Caco-2 (cell line): ENCODE data around the gene NBEAL1. TPM values are rescaled to one million over a fixed set of nuclear protein-coding genes. Genes with fewer than 3 reads are reported as not detected.
"Not testable (repeated sequence)": the region's sequence is repeated elsewhere in the genome, so short reads cannot be mapped to it uniquely, and the experiment has no call there.

ENCODE experiments used
- BruUV-seq: library from RNA; stranded (reverse); fragments of 400-500 nt; replicated peaks from 2 replicates; lab custom pipeline; 2021; lab: Mats Ljungman, UMichigan
- CTCF ChIA-PET: fragments of 300-600 bp; sonication (Branson Sonifier 250); formaldehyde crosslinking; loops from one replicate; lab custom pipeline; 2022; ENCODE audit warnings: antibody characterized with exemption; lab: Charles Lee
- POLR2A ChIA-PET: fragments of 300-600 bp; sonication (Branson Sonifier 250); formaldehyde crosslinking; loops from one replicate; lab custom pipeline; 2022; ENCODE audit warnings: antibody characterized with exemption; lab: Charles Lee
- DNase-seq, 2 experiments: peaks; one replicate each; pipeline versions ENCODE4 v3.0.0 to v3.0.0-alpha.2; 2020 to 2022
- H3K27me3 ChIP-seq: replicated peaks from 2 replicates; pipeline ENCODE4 v1.6.0; 2011; ENCODE audit warnings: low read length; ENCODE audit not compliant: control insufficient read depth, insufficient read depth
- H3K36me3 ChIP-seq: 2 replicates; pipeline ENCODE4 v1.5.1; 2011; ENCODE audit warnings: low read length; ENCODE audit not compliant: control insufficient read depth, insufficient read depth
- H3K4me1 ChIP-seq: fragments of 250-450 bp; sonication (Bioruptor Pico); 2 replicates; pipeline ENCODE4 v1.5.1; 2020; ENCODE audit warnings: mild to moderate bottlenecking
- H3K4me3 ChIP-seq: 2 replicates; pipeline ENCODE4 v1.5.1; 2011; ENCODE audit warnings: low read depth, mild to moderate bottlenecking, control low read depth, low read length
- H3K9me3 ChIP-seq: fragments of 250-450 bp; sonication (Bioruptor Pico); 2 replicates; pipeline ENCODE4 v1.5.1; 2020; ENCODE audit warnings: mild to moderate bottlenecking, moderate library complexity
- H3K27ac Mint-ChIP-seq: one replicate; pipeline ENCODE4 v1.8.0; 2022; ENCODE audit warnings: mixed read lengths; ENCODE audit not compliant: unreplicated experiment
- H3K27me3 Mint-ChIP-seq: one replicate; pipeline ENCODE4 v1.8.0; 2022; ENCODE audit warnings: mixed read lengths; ENCODE audit not compliant: insufficient read depth, unreplicated experiment
- H3K36me3 Mint-ChIP-seq: one replicate; pipeline ENCODE4 v1.8.0; 2022; ENCODE audit warnings: mild to moderate bottlenecking, mixed read lengths; ENCODE audit not compliant: insufficient read depth, unreplicated experiment
- H3K4me1 Mint-ChIP-seq: one replicate; pipeline ENCODE4 v1.8.0; 2022; ENCODE audit warnings: low read depth, mixed read lengths; ENCODE audit not compliant: unreplicated experiment
- H3K4me3 Mint-ChIP-seq: one replicate; pipeline ENCODE4 v1.8.0; 2022; ENCODE audit warnings: mild to moderate bottlenecking, moderate library complexity, mixed read lengths; ENCODE audit not compliant: unreplicated experiment
- H3K9me3 Mint-ChIP-seq: one replicate; pipeline ENCODE4 v1.8.0; 2022; ENCODE audit warnings: mixed read lengths; ENCODE audit not compliant: unreplicated experiment
- CTCF ChIP-seq, 2 experiments: fragments of 200-600 bp in 1 of 2; IDR thresholded peaks; 1 replicate in 1 of 2; 2 replicates in 1 of 2; pipeline versions ENCODE4 v1.5.1 to v1.8.0; 2011 to 2022; ENCODE audit warnings: antibody characterized with exemption in 1 of 2, control low read depth in 1 of 2, inconsistent platforms in 1 of 2, low read depth in 1 of 2, low read length in 1 of 2, mild to moderate bottlenecking in 1 of 2, moderate library complexity in 1 of 2; ENCODE audit not compliant: insufficient read depth in 1 of 2, severe bottlenecking in 1 of 2, unreplicated experiment in 1 of 2
- intact Hi-C: fragments of 100-400 bp; cut with micrococcal nuclease; formaldehyde crosslinking; loops from one replicate; pipeline ENCODE4 v1.10.0; 2022; ENCODE audit not compliant: unreplicated experiment
- total RNA-seq: library from RNA; stranded (reverse); gene quantifications from 2 replicates; pipeline ENCODE4 v1.2.3, GENCODE V29; 2022

Gene NBEAL1
- total RNA-seq, 1 experiment from 2014 or later = 44.1 TPM

GRCh38 chr2:203038586-203038985, 23.9 kb downstream of the NBEAL1 start:
- Histone ChIP-seq H3K4me1 (peaks cover 30% of the 10 kb centered on the region), H3K36me3 (no peaks in the 10 kb centered on the region; the same call in 1 of the 2 replicates), H3K4me3 (no peak overlapping the region), H3K27me3 (no peaks in the 10 kb centered on the region), H3K9me3 (no peaks in the 10 kb centered on the region)
- ChIA-PET CTCF (no interaction called here), POLR2A (no interaction called here)
- peaks cover 44% of the 10 kb centered on the region for H3K36me3 Mint-ChIP-seq
- peaks cover 46% of the 10 kb centered on the region for H3K4me1 Mint-ChIP-seq
- intact Hi-C loops = no loop called here
- no TSS peak for BruUV-seq
- H3K27me3 Mint-ChIP-seq = no peaks in the 10 kb centered on the region
- DNase-seq = no peak
- no peak for TF ChIP-seq CTCF (IDR thresholded peaks at IDR 0.05; ENCODE audit: insufficient read depth in 1 of 2, low read depth in 1 of 2, low read length in 1 of 2, severe bottlenecking in 1 of 2, unreplicated experiment in 1 of 2)
- H3K27ac Mint-ChIP-seq = no peak overlapping the region
- no peaks in the 10 kb centered on the region for H3K9me3 Mint-ChIP-seq
- no peak overlapping the region for H3K4me3 Mint-ChIP-seq

- H3K27ac Mint-ChIP-seq, DNase-seq, H3K9me3 ChIP-seq, H3K27me3 ChIP-seq, H3K36me3 ChIP-seq, intact Hi-C loops, H3K4me3 ChIP-seq, CTCF ChIA-PET, BruUV-seq, H3K4me3 Mint-ChIP-seq, H3K9me3 Mint-ChIP-seq, POLR2A ChIA-PET, H3K27me3 Mint-ChIP-seq: not testable (repeated sequence)
- peaks cover 30% of the 10 kb centered on the region for H3K4me1 ChIP-seq
- peaks cover 46% of the 10 kb centered on the region for H3K4me1 Mint-ChIP-seq
- peaks cover 48% of the 10 kb centered on the region for H3K36me3 Mint-ChIP-seq
These were observed 24.5 kb downstream of the NBEAL1 start for GRCh38 chr2:203039211-203039610.

GRCh38 chr2:203040966-203041521, 26.4 kb downstream of the NBEAL1 start:
- POLR2A ChIA-PET = no interaction called here

More at GRCh38 chr2:203040966-203041521, 26.4 kb downstream of the NBEAL1 start:
- Histone ChIP-seq H3K36me3 (no peaks in the 10 kb centered on the region; the same call in 1 of the 2 replicates), H3K4me1 (peaks cover 28% of the 10 kb centered on the region), H3K9me3 (no peaks in the 10 kb centered on the region), H3K27me3 (no peaks in the 10 kb centered on the region), H3K4me3 (no peak overlapping the region)
- intact Hi-C loops = loop anchor here (2.0 kb wide), 1 partner anchor 26 kb away; the partner anchor contains the start of gene NBEAL1
- no peaks in the 10 kb centered on the region for H3K27me3 Mint-ChIP-seq
- H3K27ac Mint-ChIP-seq = peak overlapping the region; percentile 70
- peaks cover 48% of the 10 kb centered on the region for H3K36me3 Mint-ChIP-seq
- TF ChIP-seq CTCF (IDR thresholded peaks at IDR 0.05; ENCODE audit: insufficient read depth in 1 of 2, low read depth in 1 of 2, low read length in 1 of 2, severe bottlenecking in 1 of 2, unreplicated experiment in 1 of 2) = no peak
- CTCF ChIA-PET = no interaction called here
- H3K4me3 Mint-ChIP-seq = peak overlapping the region; percentile 48
- no peaks in the 10 kb centered on the region for H3K9me3 Mint-ChIP-seq
- no TSS peak for BruUV-seq
- peaks cover 35% of the 10 kb centered on the region for H3K4me1 Mint-ChIP-seq
- DNase-seq = peak in 1 of 2 experiments; percentile 38
